H9 (cell line): Measurements from ENCODE around the gene RALGAPA1. TPM values are rescaled to one million over a fixed set of nuclear protein-coding genes. Genes with fewer than 3 reads are reported as not detected.
A peak's percentile ranks its signal among the peaks of the same experiment; 100 is the strongest.

Source experiments
- DNase-seq: peaks from one replicate; pipeline ENCODE4 v3.0.0-alpha.2; 2017
- H2AFZ ChIP-seq: one replicate; pipeline ENCODE4 v1.6.1; 2013; ENCODE audit warnings: mild to moderate bottlenecking, low read length, control low read depth, moderate library complexity
- H2AK5ac ChIP-seq: 2 replicates; pipeline ENCODE4 v1.6.1; 2013; ENCODE audit warnings: low read length, control low read depth, mixed read lengths; ENCODE audit not compliant: insufficient read length
- H2BK120ac ChIP-seq: one replicate; pipeline ENCODE4 v1.6.1; 2013; ENCODE audit warnings: low read depth, mild to moderate bottlenecking, low read length, control low read depth, inconsistent platforms; ENCODE audit not compliant: poor library complexity, severe bottlenecking
- H2BK12ac ChIP-seq: 2 replicates; pipeline ENCODE4 v1.6.1; 2013; ENCODE audit warnings: low read length, control low read depth, mixed read lengths, low read depth; ENCODE audit not compliant: insufficient read length
- H2BK15ac ChIP-seq: 2 replicates; pipeline ENCODE4 v1.6.1; 2013; ENCODE audit warnings: low read depth, low read length, control low read depth
- H2BK20ac ChIP-seq: one replicate; pipeline ENCODE4 v1.6.1; 2013; ENCODE audit warnings: low read depth, mild to moderate bottlenecking, low read length, control low read depth, inconsistent platforms; ENCODE audit not compliant: poor library complexity, severe bottlenecking
- H2BK5ac ChIP-seq: 2 replicates; pipeline ENCODE4 v1.6.1; 2013; ENCODE audit warnings: low read length, control low read depth, mixed read lengths; ENCODE audit not compliant: insufficient read length
- H3K14ac ChIP-seq: 2 replicates; pipeline ENCODE4 v1.6.1; 2013; ENCODE audit warnings: low read length, control low read depth; ENCODE audit not compliant: insufficient read depth
- H3K18ac ChIP-seq: 2 replicates; pipeline ENCODE4 v1.6.1; 2013; ENCODE audit warnings: low read depth, mild to moderate bottlenecking, mixed read lengths, low read length, control low read depth; ENCODE audit not compliant: insufficient read length
- H3K23ac ChIP-seq: 2 replicates; pipeline ENCODE4 v1.6.1; 2013; ENCODE audit warnings: low read length, control low read depth, mixed read lengths, low read depth; ENCODE audit not compliant: insufficient read length
- H3K23me2 ChIP-seq: 2 replicates; pipeline ENCODE4 v1.6.1; 2013; ENCODE audit warnings: low read depth, mild to moderate bottlenecking, mixed read lengths, low read length, control low read depth; ENCODE audit not compliant: insufficient read length, poor library complexity, severe bottlenecking
- H3K27ac ChIP-seq: 2 replicates; pipeline ENCODE4 v1.5.1; 2013; ENCODE audit warnings: low read length, control low read depth, mixed read lengths, low read depth; ENCODE audit not compliant: insufficient read length
- H3K27me3 ChIP-seq: 2 replicates; pipeline ENCODE4 v1.6.1; 2013; ENCODE audit warnings: low read length, control low read depth, inconsistent platforms; ENCODE audit not compliant: insufficient read depth
- H3K4ac ChIP-seq: 2 replicates; pipeline ENCODE4 v1.6.1; 2013; ENCODE audit warnings: low read depth, mild to moderate bottlenecking, control low read depth, inconsistent platforms, low read length, moderate library complexity
- H3K4me1 ChIP-seq: 2 replicates; pipeline ENCODE4 v1.6.1; 2013; ENCODE audit warnings: low read length, control low read depth, inconsistent platforms; ENCODE audit not compliant: insufficient read depth
- H3K4me2 ChIP-seq: 2 replicates; pipeline ENCODE4 v1.6.1; 2013; ENCODE audit warnings: low read length, control low read depth, mixed read lengths; ENCODE audit not compliant: insufficient read length, insufficient read depth
- H3K56ac ChIP-seq: 2 replicates; pipeline ENCODE4 v1.6.1; 2013; ENCODE audit warnings: low read depth, mild to moderate bottlenecking, mixed read lengths, low read length, control low read depth; ENCODE audit not compliant: insufficient read length
- H3K79me1 ChIP-seq: 2 replicates; pipeline ENCODE4 v1.6.1; 2013; ENCODE audit warnings: low read depth, mild to moderate bottlenecking, moderate library complexity, low read length, control low read depth, inconsistent platforms; ENCODE audit not compliant: insufficient read depth, poor library complexity, severe bottlenecking
- H3K79me2 ChIP-seq: 2 replicates; pipeline ENCODE4 v1.6.1; 2013; ENCODE audit warnings: low read length, control low read depth, inconsistent platforms; ENCODE audit not compliant: insufficient read depth
- H3K9ac ChIP-seq: 2 replicates; pipeline ENCODE4 v1.6.1; 2013; ENCODE audit warnings: low read length, control low read depth, mixed read lengths; ENCODE audit not compliant: insufficient read length; ENCODE audit errors: extremely low read depth
- H3K9me3 ChIP-seq: one replicate; pipeline ENCODE4 v1.6.1; 2013; ENCODE audit warnings: low read depth, low read length, inconsistent platforms; ENCODE audit not compliant: control insufficient read depth
- H3T11ph ChIP-seq: one replicate; pipeline ENCODE4 v1.6.1; 2013; ENCODE audit warnings: mild to moderate bottlenecking, low read length, control low read depth, inconsistent platforms
- H4K20me1 ChIP-seq: one replicate; pipeline ENCODE4 v1.6.1; 2013; ENCODE audit not compliant: control insufficient read depth, insufficient read length, insufficient read depth
- H4K5ac ChIP-seq: 2 replicates; pipeline ENCODE4 v1.6.1; 2013; ENCODE audit warnings: low read depth, mild to moderate bottlenecking, mixed read lengths, low read length, control low read depth; ENCODE audit not compliant: insufficient read length
- H4K8ac ChIP-seq: replicated peaks from 2 replicates; pipeline ENCODE4 v1.6.1; 2013; ENCODE audit warnings: low read length, control low read depth, mixed read lengths, low read depth; ENCODE audit not compliant: insufficient read length
- H4K91ac ChIP-seq: 2 replicates; pipeline ENCODE4 v1.6.1; 2013; ENCODE audit warnings: low read depth, mild to moderate bottlenecking, moderate library complexity, mixed read lengths, low read length, control low read depth; ENCODE audit not compliant: insufficient read length
- H3K27ac Mint-ChIP-seq, 3 experiments: 2 replicates in 2 of 3; 3 replicates in 1 of 3; pipeline ENCODE4 v1.8.0; 2020 to 2021; ENCODE audit warnings: mixed read lengths in 3 of 3, mild to moderate bottlenecking in 1 of 3, moderate library complexity in 1 of 3
- H3K27me3 Mint-ChIP-seq: 2 replicates; pipeline ENCODE4 v1.8.0; 2021; ENCODE audit warnings: low read depth, mild to moderate bottlenecking, moderate library complexity, mixed read lengths
- H3K36me3 Mint-ChIP-seq, 3 experiments: 2 replicates in 2 of 3; 3 replicates in 1 of 3; pipeline ENCODE4 v1.8.0; 2020 to 2021; ENCODE audit warnings: low read depth in 3 of 3, mixed read lengths in 3 of 3; ENCODE audit not compliant: insufficient read depth in 1 of 3
- H3K4me1 Mint-ChIP-seq, 2 experiments: 2 replicates each; pipeline ENCODE4 v1.8.0; 2020; ENCODE audit warnings: mixed read lengths in 2 of 2
- H3K4me3 Mint-ChIP-seq, 2 experiments: 2 replicates in 1 of 2; 3 replicates in 1 of 2; pipeline ENCODE4 v1.8.0; 2020 to 2021; ENCODE audit warnings: mild to moderate bottlenecking in 2 of 2, mixed read lengths in 2 of 2, moderate library complexity in 1 of 2
- H3K9me3 Mint-ChIP-seq, 2 experiments: 2 replicates in 1 of 2; 3 replicates in 1 of 2; pipeline ENCODE4 v1.8.0; 2020; ENCODE audit warnings: mild to moderate bottlenecking in 2 of 2, mixed read lengths in 2 of 2, moderate library complexity in 1 of 2
- WGBS: extraction: QIAGEN DNeasy Blood & Tissue Kit; methylation state at CpG from one replicate; pipeline ENCODE4 v1.1.7; 2013; ENCODE audit warnings: missing lambda C conversion rate, low lambda C conversion rate, mixed read lengths; ENCODE audit not compliant: insufficient read length; ENCODE audit errors: extremely low coverage; 5-methylcytosine and 5-hydroxymethylcytosine counted together
- total RNA-seq: library from RNA; stranded (reverse); gene quantifications from 2 replicates; pipeline ENCODE4 v1.2.1, GENCODE V29; 2021
- TF ChIP-seq, protein P1 (sequence below): fragments of 200-600 bp; sonication (generic); conservative IDR thresholded peaks from 3 replicates; pipeline ENCODE4 v1.8.0; 2021; ENCODE audit warnings: antibody characterized with exemption, mild to moderate bottlenecking

RALGAPA1 gene
- total RNA-seq, 1 experiment from 2014 or later, result 29.8 TPM

DNA sequence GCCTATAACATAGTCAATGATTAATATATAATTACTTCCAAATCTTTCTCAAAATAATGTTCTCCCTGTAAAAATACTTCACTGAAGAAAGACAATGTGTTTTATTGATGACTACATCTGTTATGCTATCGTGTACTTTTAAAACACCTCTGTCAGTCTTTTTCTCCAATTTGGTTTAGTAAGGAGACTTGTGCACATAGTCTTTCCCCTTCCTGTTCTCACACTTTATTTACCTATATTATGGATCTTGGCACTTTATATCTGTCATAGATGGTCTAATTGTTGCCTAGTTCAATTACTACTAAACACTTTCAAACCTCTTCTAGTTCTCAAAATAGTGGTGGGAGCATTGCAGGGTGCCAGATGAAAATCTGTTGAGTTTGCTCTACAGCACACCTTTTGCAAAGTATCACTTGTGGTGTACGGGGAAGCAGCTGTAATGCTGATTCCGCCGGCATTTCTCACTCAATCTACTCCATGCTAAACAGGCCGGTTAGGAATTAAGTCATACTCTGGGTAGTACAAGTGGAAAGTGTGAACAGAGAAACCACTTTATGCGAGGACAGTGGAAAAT, 276.2 kb downstream of the RALGAPA1 start:
- Histone ChIP-seq H3K23ac (no peak overlapping the region), H3K27ac (no peak overlapping the region), H3K4me2 (peak overlapping the region; percentile 63), H2BK20ac (no peak overlapping the region), H3K23me2 (peaks cover 9% of the 10 kb centered on the region), H3K9me3 (no peaks in the 10 kb centered on the region), H2BK5ac (no peak overlapping the region), H3K79me2 (no peaks in the 10 kb centered on the region), H3K27me3 (peaks cover 23% of the 10 kb centered on the region), H3K4ac (no peak overlapping the region), H4K5ac (no peak overlapping the region), H3T11ph (no peak overlapping the region), H3K14ac (no peak overlapping the region), H2AFZ (no peak overlapping the region), H2BK120ac (no peak overlapping the region), H3K4me1 (no peaks in the 10 kb centered on the region), H2BK12ac (no peak overlapping the region), H2AK5ac (no peak overlapping the region), H4K91ac (no peak overlapping the region), H3K9ac (no peak overlapping the region), H4K20me1 (no peaks in the 10 kb centered on the region), H3K56ac (no peak overlapping the region), H4K8ac (no peak overlapping the region), H3K18ac (no peak overlapping the region), H2BK15ac (no peak overlapping the region), H3K79me1 (no peaks in the 10 kb centered on the region)
- TF ChIP-seq, protein P1, sequence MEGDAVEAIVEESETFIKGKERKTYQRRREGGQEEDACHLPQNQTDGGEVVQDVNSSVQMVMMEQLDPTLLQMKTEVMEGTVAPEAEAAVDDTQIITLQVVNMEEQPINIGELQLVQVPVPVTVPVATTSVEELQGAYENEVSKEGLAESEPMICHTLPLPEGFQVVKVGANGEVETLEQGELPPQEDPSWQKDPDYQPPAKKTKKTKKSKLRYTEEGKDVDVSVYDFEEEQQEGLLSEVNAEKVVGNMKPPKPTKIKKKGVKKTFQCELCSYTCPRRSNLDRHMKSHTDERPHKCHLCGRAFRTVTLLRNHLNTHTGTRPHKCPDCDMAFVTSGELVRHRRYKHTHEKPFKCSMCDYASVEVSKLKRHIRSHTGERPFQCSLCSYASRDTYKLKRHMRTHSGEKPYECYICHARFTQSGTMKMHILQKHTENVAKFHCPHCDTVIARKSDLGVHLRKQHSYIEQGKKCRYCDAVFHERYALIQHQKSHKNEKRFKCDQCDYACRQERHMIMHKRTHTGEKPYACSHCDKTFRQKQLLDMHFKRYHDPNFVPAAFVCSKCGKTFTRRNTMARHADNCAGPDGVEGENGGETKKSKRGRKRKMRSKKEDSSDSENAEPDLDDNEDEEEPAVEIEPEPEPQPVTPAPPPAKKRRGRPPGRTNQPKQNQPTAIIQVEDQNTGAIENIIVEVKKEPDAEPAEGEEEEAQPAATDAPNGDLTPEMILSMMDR, result no peak
- Mint-ChIP-seq H3K27me3 (peaks cover 96% of the 10 kb centered on the region), H3K4me1 (peaks cover 9 to 10% of the 10 kb centered on the region in 2 experiments; a peak in 2 of 4 replicates), H3K4me3 (peak overlapping the region; percentile 68 to 86), H3K27ac (no peak overlapping the region; a peak in 1 of 7 replicates), H3K36me3 (no peaks in the 10 kb centered on the region), H3K9me3 (no peaks in the 10 kb centered on the region)
- WGBS, result no CpG with 5 or more reads among the region's 6 CpGs
- no peak for DNase-seq
